ENCODE results near the gene RUNX1. TPM values are rescaled to one million over a fixed set of nuclear protein-coding genes. Genes with fewer than 3 reads are reported as not detected.
A peak's percentile ranks its signal among the peaks of the same experiment; 100 is the strongest.

The RUNX1 gene
- polyA plus RNA-seq, 1 donor = 3.0 TPM

GRCh38 chr21:34782506-34783360, 266.4 kb downstream of the RUNX1 start:
- DNase-seq = no peak

- DNase-seq = no peak
Measured at GRCh38 chr21:34781526-34781925, 267.6 kb downstream of the RUNX1 start.

GRCh38 chr21:34779860-34780259, 269.2 kb downstream of the RUNX1 start:
- DNase-seq = no peak

- DNase-seq = no peak
Measured at GRCh38 chr21:34775793-34776192, 273.3 kb downstream of the RUNX1 start.

GRCh38 chr21:34774750-34775149, 274.4 kb downstream of the RUNX1 start:
- no peak for DNase-seq

GRCh38 chr21:34771512-34772028, 277.5 kb downstream of the RUNX1 start:
- DNase-seq = no peak

- DNase-seq = no peak
Measured at GRCh38 chr21:34770576-34770975, 278.5 kb downstream of the RUNX1 start.

- no peak for DNase-seq
Measured at GRCh38 chr21:34768326-34768725, 280.8 kb downstream of the RUNX1 start.

- DNase-seq = no peak
Measured at GRCh38 chr21:34766862-34767261, 282.2 kb downstream of the RUNX1 start.

- DNase-seq = no peak
Measured at GRCh38 chr21:34765619-34766018, 283.5 kb downstream of the RUNX1 start.

GRCh38 chr21:34764715-34765284, 284.3 kb downstream of the RUNX1 start:
- DNase-seq = no peak

- DNase-seq = no peak
Measured at GRCh38 chr21:34762786-34763185, 286.3 kb downstream of the RUNX1 start.

GRCh38 chr21:34761758-34762330, 287.3 kb downstream of the RUNX1 start:
- no peak for DNase-seq

- DNase-seq = no peak
Measured at GRCh38 chr21:34754690-34755647, 294.1 kb downstream of the RUNX1 start.

- no peak for DNase-seq
Measured at GRCh38 chr21:34748862-34749261, 300.2 kb downstream of the RUNX1 start.

- DNase-seq = peak; percentile 73
Measured at GRCh38 chr21:34745557-34746255, 303.4 kb downstream of the RUNX1 start.

GRCh38 chr21:34744801-34745200, 304.3 kb downstream of the RUNX1 start:
- DNase-seq = no peak

GRCh38 chr21:34743831-34744230, 305.3 kb downstream of the RUNX1 start:
- DNase-seq = no peak

- no peak for DNase-seq
Measured at GRCh38 chr21:34743285-34743684, 305.8 kb downstream of the RUNX1 start.

- DNase-seq = no peak
Measured at GRCh38 chr21:34740198-34740597, 308.9 kb downstream of the RUNX1 start.
